Neural cell (in vitro differentiated cells): ENCODE data around the gene TMEM107. TPM values are rescaled to one million over a fixed set of nuclear protein-coding genes. Genes with fewer than 3 reads are reported as not detected.
A peak's percentile ranks its signal among the peaks of the same experiment; 100 is the strongest.

ENCODE experiments used
- H2AFZ ChIP-seq: fragments of 200-600, 300-800 bp; sonication (generic), shearing (Covaris generic); 2 replicates; pipeline ENCODE4 v1.6.0; 2014; ENCODE audit warnings: low read depth, mild to moderate bottlenecking, antibody characterized with exemption, low read length, moderate library complexity
- H3F3A ChIP-seq: fragments of 200-600 bp; shearing (Covaris generic); 2 replicates; pipeline ENCODE4 v1.6.1; 2016; ENCODE audit warnings: mild to moderate bottlenecking, moderate library complexity, mixed read lengths, antibody characterized with exemption, low read length; ENCODE audit not compliant: insufficient read depth, poor library complexity, severe bottlenecking
- H3K27ac ChIP-seq: fragments of 200-600, 300-800 bp; sonication (generic), shearing (Covaris generic); 2 replicates; pipeline ENCODE4 v1.5.1; 2014; ENCODE audit warnings: mild to moderate bottlenecking, low read length, moderate library complexity
- H3K27me3 ChIP-seq: fragments of 300-800, 200-600 bp; sonication (generic), shearing (Covaris generic); 2 replicates; pipeline ENCODE4 v1.6.0; 2014; ENCODE audit warnings: mild to moderate bottlenecking, low read depth, low read length, moderate library complexity; ENCODE audit not compliant: insufficient read depth
- H3K36me3 ChIP-seq: fragments of 300-800, 200-600 bp; sonication (generic), shearing (Covaris generic); 2 replicates; pipeline ENCODE4 v1.5.1; 2014; ENCODE audit warnings: mild to moderate bottlenecking, antibody characterized with exemption, low read length, moderate library complexity; ENCODE audit not compliant: insufficient read depth
- H3K4me2 ChIP-seq: fragments of 300-800, 200-600 bp; sonication (generic), shearing (Covaris generic); 2 replicates; pipeline ENCODE4 v1.6.0; 2014; ENCODE audit warnings: mild to moderate bottlenecking, low read length
- H3K4me3 ChIP-seq: fragments of 300-800, 200-600 bp; sonication (generic), shearing (Covaris generic); 2 replicates; pipeline ENCODE4 v1.5.1; 2014; ENCODE audit warnings: mild to moderate bottlenecking, low read length, moderate library complexity
- H3K79me2 ChIP-seq: fragments of 200-600 bp; shearing (Covaris generic); replicated peaks from 2 replicates; pipeline ENCODE4 v1.6.0; 2014; ENCODE audit warnings: mild to moderate bottlenecking, low read length, moderate library complexity; ENCODE audit not compliant: insufficient read depth
- H3K9ac ChIP-seq: fragments of 300-800, 200-600 bp; sonication (generic), shearing (Covaris generic); 2 replicates; pipeline ENCODE4 v1.6.1; 2016; ENCODE audit warnings: mild to moderate bottlenecking, low read length, mixed read lengths
- H3K9me2 ChIP-seq: fragments of 200-600 bp; shearing (Covaris generic); 2 replicates; pipeline ENCODE4 v1.6.1; 2016; ENCODE audit warnings: mild to moderate bottlenecking, low read length, mixed read lengths; ENCODE audit not compliant: insufficient read depth
- H3K9me3 ChIP-seq: fragments of 200-600, 300-800 bp; sonication (generic), shearing (Covaris generic); 2 replicates; pipeline ENCODE4 v1.6.1; 2016; ENCODE audit warnings: mild to moderate bottlenecking, mixed run types, low read length, moderate library complexity, mixed read lengths
- H4K20me1 ChIP-seq: fragments of 200-600 bp; shearing (Covaris generic); 2 replicates; pipeline ENCODE4 v1.6.1; 2016; ENCODE audit warnings: mild to moderate bottlenecking, mixed run types; ENCODE audit not compliant: insufficient read depth
- MXI1 ChIP-seq: fragments of 450-650 bp; conservative IDR thresholded peaks from 2 replicates; pipeline ENCODE4 v1.6.1; 2014; ENCODE audit warnings: antibody characterized with exemption, mild to moderate bottlenecking; ENCODE audit not compliant: poor library complexity, severe bottlenecking
- POLR2AphosphoS5 ChIP-seq: IDR thresholded peaks from 2 replicates; pipeline ENCODE4 v1.6.1; 2012
- RAD21 ChIP-seq: fragments of 450-650 bp; conservative IDR thresholded peaks from 2 replicates; pipeline ENCODE4 v1.6.1; 2014; ENCODE audit warnings: antibody characterized with exemption, mild to moderate bottlenecking, moderate library complexity
- TAF1 ChIP-seq: IDR thresholded peaks from 2 replicates; pipeline ENCODE4 v1.6.1; 2012; ENCODE audit warnings: low read depth
- polyA plus RNA-seq: library from polyadenylated mRNA; depleted of rRNA; stranded (reverse); fragments of >200 nt; gene quantifications from 2 replicates; pipeline ENCODE4 v1.2.3, GENCODE V29; 2014
- TF ChIP-seq, protein P1 (sequence below): fragments of 450-650 bp; IDR thresholded peaks from 2 replicates; pipeline ENCODE4 v1.5.1; 2014; ENCODE audit warnings: antibody characterized with exemption, mild to moderate bottlenecking, moderate library complexity; ENCODE audit not compliant: poor library complexity, severe bottlenecking
- TF ChIP-seq, protein P2 (sequence below): IDR thresholded peaks from 2 replicates; pipeline ENCODE4 v1.6.1; 2012; ENCODE audit warnings: borderline replicate concordance

The TMEM107 gene
- polyA plus RNA-seq, 1 donor from 2014 or later: 31.7 TPM

DNA sequence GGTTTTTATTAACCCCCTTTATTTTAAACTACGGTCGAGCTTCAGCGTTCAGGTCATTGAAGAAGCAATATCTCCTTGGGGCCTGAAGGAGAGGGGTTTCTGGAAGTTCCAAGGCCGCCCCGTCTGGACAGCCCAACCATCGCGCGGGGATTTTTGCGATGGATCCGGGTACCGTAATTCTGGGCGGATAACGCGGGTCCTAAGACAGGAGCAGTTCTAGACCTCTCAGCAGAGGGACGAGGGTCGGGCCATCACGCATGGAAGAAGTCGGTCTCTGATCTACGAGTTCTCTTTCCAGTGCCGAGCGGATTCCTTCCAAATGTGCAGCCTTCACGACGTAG lies 10.2 kb upstream of the TMEM107 start:
- H3K9ac ChIP-seq: peak overlapping the region; percentile 77
- peak overlapping the region; percentile 87 for H3K27ac ChIP-seq
- H4K20me1 ChIP-seq: peaks cover 3% of the 10 kb centered on the region

DNA sequence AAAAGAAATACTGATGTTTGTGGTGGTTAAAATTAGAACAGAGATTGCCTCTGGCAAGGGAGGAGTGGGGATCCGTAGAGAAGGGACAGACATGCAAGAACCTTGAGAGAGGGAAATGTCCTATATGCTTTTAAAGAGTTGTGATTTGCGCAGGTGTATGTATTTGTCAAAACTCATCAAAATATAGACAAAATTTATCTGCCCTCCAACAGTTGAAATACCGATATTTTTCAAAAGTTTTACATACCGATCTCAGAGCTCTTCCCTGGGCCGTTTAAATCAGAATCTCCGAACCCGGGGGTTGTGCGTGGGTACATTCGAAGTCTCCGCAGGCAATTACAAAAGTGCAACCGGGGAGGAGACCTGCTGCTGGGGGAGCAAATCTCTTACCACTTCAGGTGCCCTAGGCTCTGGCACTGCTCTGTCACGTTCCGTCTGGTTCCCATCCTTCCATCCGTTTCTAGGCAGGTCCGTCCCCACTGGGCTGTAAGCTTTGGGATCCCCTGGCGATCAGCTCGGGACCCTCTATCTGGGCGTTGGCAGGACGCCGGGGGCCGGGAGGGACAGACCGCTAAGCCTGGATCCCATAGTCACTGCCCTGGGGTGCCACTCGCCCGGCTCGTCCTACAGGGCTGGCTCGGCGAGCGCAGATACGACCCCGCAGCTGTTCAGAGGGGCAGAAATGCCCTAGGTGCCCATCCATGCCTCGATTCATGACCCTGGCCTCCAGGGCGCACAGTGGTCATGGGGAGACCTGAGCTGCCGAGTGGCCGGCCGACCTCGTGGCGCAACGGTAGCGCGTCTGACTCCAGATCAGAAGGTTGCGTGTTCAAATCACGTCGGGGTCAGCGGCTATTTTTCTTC lies 9.6 kb upstream of the TMEM107 start:
- Histone ChIP-seq H3K79me2 (no peaks in the 10 kb centered on the region), H3K9me3 (no peaks in the 10 kb centered on the region), H3K36me3 (no peaks in the 10 kb centered on the region), H3K27me3 (no peaks in the 10 kb centered on the region), H3K9me2 (no peaks in the 10 kb centered on the region), H3K4me2 (peak overlapping the region; percentile 80), H3K9ac (peak overlapping the region; percentile 77), H2AFZ (no peak overlapping the region), H3F3A (peaks cover 7% of the 10 kb centered on the region), H4K20me1 (peaks cover 3% of the 10 kb centered on the region), H3K4me3 (peak overlapping the region; percentile 100), H3K27ac (peak overlapping the region; percentile 87)
- TF ChIP-seq MXI1 (peak; percentile 56), TAF1 (no peak), POLR2AphosphoS5 (peak; percentile 55), RAD21 (no peak)
- TF ChIP-seq, protein P1, sequence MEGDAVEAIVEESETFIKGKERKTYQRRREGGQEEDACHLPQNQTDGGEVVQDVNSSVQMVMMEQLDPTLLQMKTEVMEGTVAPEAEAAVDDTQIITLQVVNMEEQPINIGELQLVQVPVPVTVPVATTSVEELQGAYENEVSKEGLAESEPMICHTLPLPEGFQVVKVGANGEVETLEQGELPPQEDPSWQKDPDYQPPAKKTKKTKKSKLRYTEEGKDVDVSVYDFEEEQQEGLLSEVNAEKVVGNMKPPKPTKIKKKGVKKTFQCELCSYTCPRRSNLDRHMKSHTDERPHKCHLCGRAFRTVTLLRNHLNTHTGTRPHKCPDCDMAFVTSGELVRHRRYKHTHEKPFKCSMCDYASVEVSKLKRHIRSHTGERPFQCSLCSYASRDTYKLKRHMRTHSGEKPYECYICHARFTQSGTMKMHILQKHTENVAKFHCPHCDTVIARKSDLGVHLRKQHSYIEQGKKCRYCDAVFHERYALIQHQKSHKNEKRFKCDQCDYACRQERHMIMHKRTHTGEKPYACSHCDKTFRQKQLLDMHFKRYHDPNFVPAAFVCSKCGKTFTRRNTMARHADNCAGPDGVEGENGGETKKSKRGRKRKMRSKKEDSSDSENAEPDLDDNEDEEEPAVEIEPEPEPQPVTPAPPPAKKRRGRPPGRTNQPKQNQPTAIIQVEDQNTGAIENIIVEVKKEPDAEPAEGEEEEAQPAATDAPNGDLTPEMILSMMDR: no peak
- TF ChIP-seq, protein P2, sequence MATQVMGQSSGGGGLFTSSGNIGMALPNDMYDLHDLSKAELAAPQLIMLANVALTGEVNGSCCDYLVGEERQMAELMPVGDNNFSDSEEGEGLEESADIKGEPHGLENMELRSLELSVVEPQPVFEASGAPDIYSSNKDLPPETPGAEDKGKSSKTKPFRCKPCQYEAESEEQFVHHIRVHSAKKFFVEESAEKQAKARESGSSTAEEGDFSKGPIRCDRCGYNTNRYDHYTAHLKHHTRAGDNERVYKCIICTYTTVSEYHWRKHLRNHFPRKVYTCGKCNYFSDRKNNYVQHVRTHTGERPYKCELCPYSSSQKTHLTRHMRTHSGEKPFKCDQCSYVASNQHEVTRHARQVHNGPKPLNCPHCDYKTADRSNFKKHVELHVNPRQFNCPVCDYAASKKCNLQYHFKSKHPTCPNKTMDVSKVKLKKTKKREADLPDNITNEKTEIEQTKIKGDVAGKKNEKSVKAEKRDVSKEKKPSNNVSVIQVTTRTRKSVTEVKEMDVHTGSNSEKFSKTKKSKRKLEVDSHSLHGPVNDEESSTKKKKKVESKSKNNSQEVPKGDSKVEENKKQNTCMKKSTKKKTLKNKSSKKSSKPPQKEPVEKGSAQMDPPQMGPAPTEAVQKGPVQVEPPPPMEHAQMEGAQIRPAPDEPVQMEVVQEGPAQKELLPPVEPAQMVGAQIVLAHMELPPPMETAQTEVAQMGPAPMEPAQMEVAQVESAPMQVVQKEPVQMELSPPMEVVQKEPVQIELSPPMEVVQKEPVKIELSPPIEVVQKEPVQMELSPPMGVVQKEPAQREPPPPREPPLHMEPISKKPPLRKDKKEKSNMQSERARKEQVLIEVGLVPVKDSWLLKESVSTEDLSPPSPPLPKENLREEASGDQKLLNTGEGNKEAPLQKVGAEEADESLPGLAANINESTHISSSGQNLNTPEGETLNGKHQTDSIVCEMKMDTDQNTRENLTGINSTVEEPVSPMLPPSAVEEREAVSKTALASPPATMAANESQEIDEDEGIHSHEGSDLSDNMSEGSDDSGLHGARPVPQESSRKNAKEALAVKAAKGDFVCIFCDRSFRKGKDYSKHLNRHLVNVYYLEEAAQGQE: no peak

More for the DNA sequence above, 10.2 kb upstream of the TMEM107 start:
- Histone ChIP-seq H3K4me2 (peak overlapping the region; percentile 28), H3K9me2 (no peaks in the 10 kb centered on the region), H3K79me2 (no peaks in the 10 kb centered on the region), H3K36me3 (no peaks in the 10 kb centered on the region), H3K9me3 (no peaks in the 10 kb centered on the region), H3K4me3 (peak overlapping the region; percentile 100), H2AFZ (peak overlapping the region; percentile 45), H3K27me3 (no peaks in the 10 kb centered on the region), H3F3A (peaks cover 8% of the 10 kb centered on the region)
- TF ChIP-seq MXI1: peak; percentile 6
- TF ChIP-seq, protein P2: no peak
